K562 (cell line): Measurements from ENCODE around the gene STEAP3. TPM values are rescaled to one million over a fixed set of nuclear protein-coding genes. Genes with fewer than 3 reads are reported as not detected.

ENCODE experiments used
- ATAC-seq: fragments of 200-7000 bp; cut with Tn5 transposase; 3 replicates; pipeline ENCODE4 v1.9.1; 2020; ENCODE audit warnings: moderate library complexity
- BruUV-seq: library from RNA; stranded (reverse); fragments of 400-500 nt; replicated peaks from 2 replicates; lab custom pipeline; 2021; lab: Mats Ljungman, UMichigan
- CTCF ChIA-PET: fragments of 300-600 bp; formaldehyde crosslinking; extraction: SDS; loops from one replicate; lab custom pipeline; 2021; ENCODE audit warnings: low intra/inter-chr PET ratio; lab: Yijun Ruan, JAX
- POLR2A ChIA-PET: fragments of 300-600, 350-650 bp; sonication (Branson Sonifier 250); formaldehyde crosslinking; extraction: SDS; loops from one replicate; lab custom pipeline; 2021; ENCODE audit warnings: antibody characterized with exemption, inconsistent platforms; lab: Yijun Ruan, JAX
- DNase-seq, 4 experiments: peaks; one replicate each; pipeline versions ENCODE4 v3.0.0 to v3.0.0-alpha.2; 2011 to 2018; ENCODE audit warnings: low spot score in 3 of 4, mixed read lengths in 3 of 4; ENCODE audit errors: extremely low read depth in 1 of 4
- FAIRE-seq: peaks from 2 replicates; lab custom pipeline; 2011; peaks lifted over from hg19 to GRCh38; lab: Jason Lieb, UNC
- H2AFZ ChIP-seq: 2 replicates; pipeline ENCODE4 v1.6.0; 2011; ENCODE audit warnings: low read depth, low read length, control low read depth, inconsistent platforms
- H3K27ac ChIP-seq: fragments of 200-600 bp; 3 replicates; pipeline ENCODE4 v1.8.0; 2011; ENCODE audit warnings: low read depth, mild to moderate bottlenecking, control low read depth, inconsistent platforms, low read length, moderate library complexity, mixed read lengths; ENCODE audit errors: extremely low read depth
- H3K27me3 ChIP-seq, 2 experiments: fragments of 300-600 bp in 1 of 2; 2 replicates in 1 of 2; 3 replicates in 1 of 2; pipeline versions ENCODE4 v1.6.0 to v1.8.0; 2011; ENCODE audit warnings: inconsistent platforms in 2 of 2, low read length in 2 of 2, mild to moderate bottlenecking in 1 of 2, mixed read lengths in 1 of 2, moderate library complexity in 1 of 2; ENCODE audit not compliant: control insufficient read depth in 2 of 2, insufficient read depth in 2 of 2
- H3K36me3 ChIP-seq: fragments of 300-600 bp; 3 replicates; pipeline ENCODE4 v1.8.0; 2011; ENCODE audit warnings: mild to moderate bottlenecking, low read length, inconsistent platforms; ENCODE audit not compliant: control insufficient read depth, insufficient read depth
- H3K4me1 ChIP-seq, 2 experiments: fragments of 200-600 bp in 1 of 2; replicated peaks in 1 of 2; 2 replicates in 1 of 2; 3 replicates in 1 of 2; pipeline versions ENCODE4 v1.5.1 to v1.8.0; 2011; ENCODE audit warnings: inconsistent platforms in 2 of 2, low read length in 2 of 2, mild to moderate bottlenecking in 1 of 2, mixed read lengths in 1 of 2, moderate library complexity in 1 of 2; ENCODE audit not compliant: control insufficient read depth in 2 of 2, insufficient read depth in 2 of 2
- H3K4me2 ChIP-seq: 2 replicates; pipeline ENCODE4 v1.6.1; 2011; ENCODE audit warnings: low read length, control low read depth, inconsistent platforms, mixed read lengths; ENCODE audit not compliant: insufficient read depth
- H3K4me3 ChIP-seq: fragments of 200-600 bp; sonication (generic), shearing (Covaris generic); 2 replicates; pipeline ENCODE4 v1.5.1; 2016; ENCODE audit warnings: control low read depth, inconsistent platforms
- H3K79me2 ChIP-seq: fragments of 200-600 bp; 3 replicates; pipeline ENCODE4 v1.8.0; 2011; ENCODE audit warnings: low read length, inconsistent platforms; ENCODE audit not compliant: control insufficient read depth, insufficient read depth
- H3K9ac ChIP-seq, 2 experiments: 2 replicates each; pipeline versions ENCODE4 v1.6.0 to v1.6.1; 2011; ENCODE audit warnings: low read depth in 2 of 2, low read length in 2 of 2, control low read depth in 1 of 2, inconsistent platforms in 1 of 2, mild to moderate bottlenecking in 1 of 2, mixed read lengths in 1 of 2; ENCODE audit not compliant: insufficient read depth in 1 of 2
- H3K9me1 ChIP-seq: one replicate; pipeline ENCODE4 v1.6.0; 2011; ENCODE audit warnings: inconsistent platforms, mild to moderate bottlenecking, low read length, moderate library complexity; ENCODE audit not compliant: control insufficient read depth, insufficient read depth
- H3K9me3 ChIP-seq: replicated peaks from 2 replicates; pipeline ENCODE4 v1.5.1; 2011; ENCODE audit warnings: low read depth, low read length, inconsistent platforms; ENCODE audit not compliant: control insufficient read depth, insufficient read depth
- H4K20me1 ChIP-seq: replicated peaks from 2 replicates; pipeline ENCODE4 v1.6.1; 2011; ENCODE audit warnings: low read length, inconsistent platforms, mixed read lengths; ENCODE audit not compliant: control insufficient read depth, insufficient read depth
- CBX5 ChIP-seq: IDR thresholded peaks from 2 replicates; pipeline ENCODE4 v1.6.1; 2014; ENCODE audit warnings: low read depth, borderline replicate concordance
- RB1 ChIP-seq: fragments of 450-650 bp; IDR thresholded peaks from 2 replicates; pipeline ENCODE4 v1.6.1; 2017; ENCODE audit warnings: low read depth, mild to moderate bottlenecking
- STAG1 ChIP-seq: sonication (generic); formaldehyde crosslinking; IDR thresholded peaks from 2 replicates; pipeline ENCODE4 v1.5.0; 2020; ENCODE audit warnings: missing genetic modification reagents, borderline replicate concordance
- VEZF1 ChIP-seq: fragments of 200-800 bp; sonication (Bioruptor generic); IDR thresholded peaks from 2 replicates; pipeline ENCODE4 v1.6.1; 2017; ENCODE audit warnings: missing genetic modification characterization, missing compliant biosample characterization
- WGBS: fragments of 100-300 bp; shearing (Covaris generic); methylation state at CpG from one replicate; pipeline ENCODE4 v1.1.6; 2016; ENCODE audit warnings: low coverage, mixed read lengths; ENCODE audit not compliant: insufficient coverage; ENCODE audit errors: missing lambda C conversion rate; 5-methylcytosine and 5-hydroxymethylcytosine counted together
- in situ Hi-C: fragments of 300-500 bp; cut with MboI; formaldehyde crosslinking; loops from 4 replicates; pipeline ENCODE4 v1.15.0; 2018; ENCODE audit warnings: inconsistent platforms, mixed read lengths
- intact Hi-C: fragments of 100-400 bp; cut with micrococcal nuclease; formaldehyde crosslinking; loops from 2 replicates; pipeline ENCODE4 v1.14.2; 2022
- polyA plus RNA-seq, 8 experiments: library from polyadenylated mRNA; depleted of rRNA in 4 of 8; stranded (reverse) in 5 of 8; unstranded in 3 of 8; fragments of >200 nt; fragmentation: Nextera tagmentation in 2 of 8; fragmentation: Illumina TruSeq in 1 of 8; extraction: Ambion mirVana in 2 of 8; extraction: Trizol in 1 of 8; gene quantifications; 2 replicates each; pipeline versions ENCODE4 v1.2.1 to v1.2.3, GENCODE V29; 2011 to 2014; ENCODE audit warnings: inconsistent platforms in 1 of 8, missing spikeins in 1 of 8
- total RNA-seq, 7 experiments: library from RNA; depleted of rRNA in 6 of 7; stranded (reverse); fragments of >200 nt in 6 of 7; fragmentation: Illumina TruSeq in 2 of 7; extraction: Trizol in 2 of 7; gene quantifications; 2 replicates each; pipeline versions ENCODE4 v1.2.1 to v1.2.3, GENCODE V29; 2011 to 2021; ENCODE audit warnings: low replicate concordance in 1 of 7
- TF ChIP-seq, protein P1 (sequence below), 2 experiments: fragments of 450-650 bp; formaldehyde crosslinking in 1 of 2; IDR thresholded peaks; 2 replicates each; pipeline versions ENCODE4 v1.4.0 to v1.6.1; 2014 to 2020; ENCODE audit warnings: mild to moderate bottlenecking in 2 of 2, borderline replicate concordance in 1 of 2, low read depth in 1 of 2

Gene STEAP3
- total and polyA plus RNA-seq, 9 of the 15 experiments (the other 6 are each of a cell fraction or from before 2014, with no cell fraction given): 1.8 to 31.6 (median 9.0) TPM

- Histone ChIP-seq H2AFZ (no peak overlapping the region), H3K27me3 (no peaks in the 10 kb centered on the region), H3K9me3 (no peaks in the 10 kb centered on the region), H3K4me2 (no peak overlapping the region), H3K36me3 (peaks cover 31% of the 10 kb centered on the region; the same call in 1 of the 3 replicates), H3K79me2 (no peaks in the 10 kb centered on the region), H3K4me3 (no peak overlapping the region), H3K4me1 (peaks cover 2 to 7% of the 10 kb centered on the region in 2 experiments; a peak in 3 of 5 replicates), H4K20me1 (no peaks in the 10 kb centered on the region), H3K27ac (no peak overlapping the region), H3K9me1 (peaks cover 3% of the 10 kb centered on the region), H3K9ac (no peak overlapping the region)
- intact Hi-C loops: loop anchor here (1.0 to 10.0 kb wide), 3 partner anchors 46 to 380 kb away; no protein-coding TSS in a partner anchor
- DNase-seq (peak; percentile 64 to 73 (median 68)), ATAC-seq (peak; percentile 99), FAIRE-seq (peak; percentile 86)
- ChIA-PET CTCF (interaction anchor here (0.5 to 2.4 kb wide), 7 partner anchors 29 to 420 kb away, joined by 3 to 10 read pairs (median 3); no protein-coding TSS in a partner anchor), POLR2A (interaction anchor here (0.6 kb wide), 1 partner anchor 249 kb away, joined by 3 read pairs; no protein-coding TSS in a partner anchor)
- in situ Hi-C loops: no loop called here
- WGBS: 45% methylated on average over 12 of the region's 13 CpGs
- no TSS peak for BruUV-seq
- TF ChIP-seq VEZF1 (no peak), STAG1 (CRISPR knock-in tag) (peak; percentile 20; the same call in 1 of the 2 replicates), CBX5 (no peak), RB1 (peak; percentile 16; the same call in 1 of the 2 replicates)
- TF ChIP-seq, protein P1, sequence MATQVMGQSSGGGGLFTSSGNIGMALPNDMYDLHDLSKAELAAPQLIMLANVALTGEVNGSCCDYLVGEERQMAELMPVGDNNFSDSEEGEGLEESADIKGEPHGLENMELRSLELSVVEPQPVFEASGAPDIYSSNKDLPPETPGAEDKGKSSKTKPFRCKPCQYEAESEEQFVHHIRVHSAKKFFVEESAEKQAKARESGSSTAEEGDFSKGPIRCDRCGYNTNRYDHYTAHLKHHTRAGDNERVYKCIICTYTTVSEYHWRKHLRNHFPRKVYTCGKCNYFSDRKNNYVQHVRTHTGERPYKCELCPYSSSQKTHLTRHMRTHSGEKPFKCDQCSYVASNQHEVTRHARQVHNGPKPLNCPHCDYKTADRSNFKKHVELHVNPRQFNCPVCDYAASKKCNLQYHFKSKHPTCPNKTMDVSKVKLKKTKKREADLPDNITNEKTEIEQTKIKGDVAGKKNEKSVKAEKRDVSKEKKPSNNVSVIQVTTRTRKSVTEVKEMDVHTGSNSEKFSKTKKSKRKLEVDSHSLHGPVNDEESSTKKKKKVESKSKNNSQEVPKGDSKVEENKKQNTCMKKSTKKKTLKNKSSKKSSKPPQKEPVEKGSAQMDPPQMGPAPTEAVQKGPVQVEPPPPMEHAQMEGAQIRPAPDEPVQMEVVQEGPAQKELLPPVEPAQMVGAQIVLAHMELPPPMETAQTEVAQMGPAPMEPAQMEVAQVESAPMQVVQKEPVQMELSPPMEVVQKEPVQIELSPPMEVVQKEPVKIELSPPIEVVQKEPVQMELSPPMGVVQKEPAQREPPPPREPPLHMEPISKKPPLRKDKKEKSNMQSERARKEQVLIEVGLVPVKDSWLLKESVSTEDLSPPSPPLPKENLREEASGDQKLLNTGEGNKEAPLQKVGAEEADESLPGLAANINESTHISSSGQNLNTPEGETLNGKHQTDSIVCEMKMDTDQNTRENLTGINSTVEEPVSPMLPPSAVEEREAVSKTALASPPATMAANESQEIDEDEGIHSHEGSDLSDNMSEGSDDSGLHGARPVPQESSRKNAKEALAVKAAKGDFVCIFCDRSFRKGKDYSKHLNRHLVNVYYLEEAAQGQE (IDR thresholded peaks at IDR 0.05; ENCODE audit: borderline replicate concordance): peak; percentile 70
- TF ChIP-seq, protein P1 (CRISPR knock-in tag; IDR thresholded peaks at IDR 0.05; ENCODE audit: low read depth): no peak
These were observed 41.4 kb downstream of the STEAP3 start for GRCh38 chr2:119264781-119265692.
